HEK293T (cell line): Measurements from ENCODE around the gene PSMD7.

ENCODE experiments used
- BHLHE40 ChIP-seq: fragments of 450-650 bp; IDR thresholded peaks from 2 replicates; pipeline ENCODE4 v1.6.1; 2016; ENCODE audit warnings: mild to moderate bottlenecking, moderate library complexity, borderline replicate concordance
- FOXM1 ChIP-seq: fragments of 450-650 bp; IDR thresholded peaks from 2 replicates; pipeline ENCODE4 v1.6.1; 2017; ENCODE audit warnings: mild to moderate bottlenecking, borderline replicate concordance
- TF ChIP-seq, protein P1 (sequence below): fragments of 450-650 bp; IDR thresholded peaks from 2 replicates; pipeline ENCODE4 v1.6.1; 2016

DNA sequence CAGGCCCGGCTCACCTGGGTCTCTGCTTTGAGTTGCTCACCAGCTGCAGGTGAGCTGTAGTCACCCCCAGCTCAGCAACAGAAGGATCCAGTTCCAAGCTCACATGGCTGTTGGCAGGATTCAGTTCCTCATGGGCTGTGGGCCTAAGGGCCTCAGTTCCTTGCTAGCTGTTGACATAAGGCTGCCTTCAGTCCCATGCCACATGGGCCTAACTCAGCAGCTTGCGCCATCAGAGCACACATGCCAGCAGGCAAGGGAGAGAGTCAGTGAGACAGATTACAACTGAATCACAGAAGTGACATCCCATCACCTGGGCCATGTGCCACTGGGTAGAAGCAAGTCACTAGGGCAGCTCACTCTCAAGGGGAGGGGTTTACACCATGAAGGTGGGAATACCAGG is 24.7 kb downstream of the PSMD7 start:
- TF ChIP-seq BHLHE40: no peak
- TF ChIP-seq, protein P1, sequence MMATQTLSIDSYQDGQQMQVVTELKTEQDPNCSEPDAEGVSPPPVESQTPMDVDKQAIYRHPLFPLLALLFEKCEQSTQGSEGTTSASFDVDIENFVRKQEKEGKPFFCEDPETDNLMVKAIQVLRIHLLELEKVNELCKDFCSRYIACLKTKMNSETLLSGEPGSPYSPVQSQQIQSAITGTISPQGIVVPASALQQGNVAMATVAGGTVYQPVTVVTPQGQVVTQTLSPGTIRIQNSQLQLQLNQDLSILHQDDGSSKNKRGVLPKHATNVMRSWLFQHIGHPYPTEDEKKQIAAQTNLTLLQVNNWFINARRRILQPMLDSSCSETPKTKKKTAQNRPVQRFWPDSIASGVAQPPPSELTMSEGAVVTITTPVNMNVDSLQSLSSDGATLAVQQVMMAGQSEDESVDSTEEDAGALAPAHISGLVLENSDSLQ: no peak
- TF ChIP-seq FOXM1: no peak
